ENCODE results near the gene TXNDC8. TPM values are rescaled to one million over a fixed set of nuclear protein-coding genes. Genes with fewer than 3 reads are reported as not detected.

The TXNDC8 gene
- total RNA-seq, 1 experiment from 2014 or later: not detected

DNA sequence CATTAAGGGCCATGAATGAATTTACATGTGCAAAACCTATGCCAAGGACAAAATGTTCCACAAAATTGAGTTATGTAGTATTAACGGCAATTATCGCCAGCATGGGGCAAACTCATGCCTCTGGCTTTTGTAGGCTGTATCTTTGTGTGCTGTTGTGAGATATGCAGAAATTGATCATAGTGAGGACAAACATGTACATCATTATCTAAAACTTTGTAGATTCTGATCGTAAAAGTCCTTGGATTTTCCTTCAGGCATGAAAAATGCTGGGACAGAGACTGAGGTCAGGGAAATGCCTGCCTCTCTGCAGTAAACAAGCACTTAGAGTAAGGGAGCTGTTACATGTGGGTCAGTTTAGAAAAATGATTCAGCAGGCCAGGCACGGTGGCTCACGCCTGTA is 5.9 kb upstream of the TXNDC8 start:
- intact Hi-C loops (cut with micrococcal nuclease): no loop called here
- Histone ChIP-seq H3K9me3 (ENCODE audit: control insufficient read depth in 1 of 2, insufficient read depth in 1 of 2, low read depth in 1 of 2, low read length in 2 of 2) (no peaks in the 10 kb centered on the region), H3K4me1 (ENCODE audit: control insufficient read depth in 1 of 2, insufficient read depth in 2 of 2, low read length in 2 of 2) (no peaks in the 10 kb centered on the region), H3K27ac (ENCODE audit: low read depth, low read length) (no peak overlapping the region), H3K4me2 (ENCODE audit: low read length) (no peak overlapping the region), H3K79me2 (ENCODE audit: insufficient read depth, low read length) (no peaks in the 10 kb centered on the region), H2AFZ (ENCODE audit: low read depth, low read length, poor library complexity, severe bottlenecking) (no peak overlapping the region), H3K9ac (ENCODE audit: low read length) (no peak overlapping the region), H3K36me3 (ENCODE audit: control insufficient read depth in 1 of 2, insufficient read depth in 2 of 2, low read length in 2 of 2) (no peaks in the 10 kb centered on the region), H3K9me2 (ENCODE audit: insufficient read depth) (no peaks in the 10 kb centered on the region), H4K20me1 (ENCODE audit: insufficient read depth) (no peaks in the 10 kb centered on the region), H3K4me3 (replicated peaks in 1 of 2; ENCODE audit: low read depth in 1 of 2, low read length in 2 of 2) (no peak overlapping the region), H3K27me3 (ENCODE audit: insufficient read depth, low read length) (no peaks in the 10 kb centered on the region)
- ATAC-seq (no peak), DNase-seq (ENCODE audit: low read depth, low spot score) (no peak)
- ChIA-PET CTCF (no interaction called here), POLR2A (no interaction called here), RAD21 (ENCODE audit: low non-redundant PET in 1 of 2, low total read pairs in 2 of 2, uncharacterized antibody in 2 of 2, unreplicated experiment in 2 of 2) (no interaction called here)
- no peak for TF ChIP-seq JUND (IDR thresholded peaks at IDR 0.05)
- BruUV-seq (replicated peaks): no TSS peak

DNA sequence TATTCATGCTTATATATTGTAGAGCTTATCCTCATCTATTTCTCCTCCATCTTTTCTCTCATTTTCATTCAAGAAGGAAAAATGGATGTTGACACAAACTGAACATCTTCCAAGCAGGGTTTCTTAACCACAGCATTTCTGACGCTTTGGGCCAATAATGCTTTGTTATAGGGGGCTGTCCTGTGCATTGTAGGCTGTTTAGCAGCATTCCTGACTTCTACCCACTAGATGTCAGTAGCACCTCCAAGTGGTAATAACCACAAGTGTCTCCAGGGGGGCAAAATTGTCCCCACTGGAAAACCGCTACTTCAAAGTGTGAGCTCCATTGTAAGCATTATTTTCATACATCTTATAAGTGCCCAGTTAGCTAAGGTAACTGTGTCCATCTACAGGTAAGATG is 2.6 kb upstream of the TXNDC8 start:
- Histone ChIP-seq H2AFZ (ENCODE audit: low read depth, low read length, poor library complexity, severe bottlenecking) (no peak overlapping the region), H3K4me1 (ENCODE audit: control insufficient read depth in 1 of 2, insufficient read depth in 2 of 2, low read length in 2 of 2) (no peaks in the 10 kb centered on the region), H3K36me3 (ENCODE audit: control insufficient read depth in 1 of 2, insufficient read depth in 2 of 2, low read length in 2 of 2) (no peaks in the 10 kb centered on the region), H3K79me2 (ENCODE audit: insufficient read depth, low read length) (no peaks in the 10 kb centered on the region), H3K9me3 (ENCODE audit: control insufficient read depth in 1 of 2, insufficient read depth in 1 of 2, low read depth in 1 of 2, low read length in 2 of 2) (no peaks in the 10 kb centered on the region), H3K4me2 (ENCODE audit: low read length) (no peak overlapping the region), H4K20me1 (ENCODE audit: insufficient read depth) (no peaks in the 10 kb centered on the region), H3K9me2 (ENCODE audit: insufficient read depth) (no peaks in the 10 kb centered on the region), H3K4me3 (replicated peaks in 1 of 2; ENCODE audit: low read depth in 1 of 2, low read length in 2 of 2) (no peak overlapping the region), H3K27me3 (ENCODE audit: insufficient read depth, low read length) (no peaks in the 10 kb centered on the region), H3K27ac (ENCODE audit: low read depth, low read length) (no peak overlapping the region), H3K9ac (ENCODE audit: low read length) (no peak overlapping the region)
- ChIA-PET POLR2A (interaction anchor here (0.6 to 1.4 kb wide), 2 partner anchors 84 to 89 kb away, joined by 3 to 4 read pairs; partner anchors contain the start of gene TXN), CTCF (interaction anchor here (1.0 to 1.5 kb wide), 6 partner anchors 8 to 283 kb away, joined by 3 to 12 read pairs (median 6); no protein-coding TSS in a partner anchor), RAD21 (ENCODE audit: low non-redundant PET in 1 of 2, low total read pairs in 2 of 2, uncharacterized antibody in 2 of 2, unreplicated experiment in 2 of 2) (no interaction called here)
- DNase-seq (ENCODE audit: low read depth, low spot score): peak; percentile 24
- peak; percentile 90 for ATAC-seq
- no TSS peak for BruUV-seq (replicated peaks)
- intact Hi-C loops (cut with micrococcal nuclease): loop anchor here (1.0 kb wide), 1 partner anchor 283 kb away; no protein-coding TSS in a partner anchor
- TF ChIP-seq SIN3A (IDR thresholded peaks at IDR 0.05; ENCODE audit: low read depth) (no peak), ELF1 (IDR thresholded peaks at IDR 0.05; ENCODE audit: borderline replicate concordance, low read depth) (no peak), SP1 (IDR thresholded peaks at IDR 0.05; ENCODE audit: low read depth) (no peak), TCF7L2 (IDR thresholded peaks at IDR 0.05; ENCODE audit: borderline replicate concordance, extremely low read depth, insufficient read depth, insufficient read length) (no peak), EZH2phosphoT487 (IDR thresholded peaks at IDR 0.05; ENCODE audit: borderline replicate concordance) (no peak), EGR1 (IDR thresholded peaks at IDR 0.05; ENCODE audit: low read depth) (no peak), POLR2AphosphoS5 (IDR thresholded peaks at IDR 0.05; ENCODE audit: low read depth, low read length) (no peak), RAD21 (IDR thresholded peaks at IDR 0.05; ENCODE audit: low read depth) (peak; percentile 68), EZH2 (IDR thresholded peaks at IDR 0.05) (no peak), POLR2A (IDR thresholded peaks at IDR 0.05; ENCODE audit: borderline replicate concordance, extremely low read depth, insufficient read depth, insufficient read length) (no peak), JUND (IDR thresholded peaks at IDR 0.05) (no peak)
- TF ChIP-seq, protein P1, sequence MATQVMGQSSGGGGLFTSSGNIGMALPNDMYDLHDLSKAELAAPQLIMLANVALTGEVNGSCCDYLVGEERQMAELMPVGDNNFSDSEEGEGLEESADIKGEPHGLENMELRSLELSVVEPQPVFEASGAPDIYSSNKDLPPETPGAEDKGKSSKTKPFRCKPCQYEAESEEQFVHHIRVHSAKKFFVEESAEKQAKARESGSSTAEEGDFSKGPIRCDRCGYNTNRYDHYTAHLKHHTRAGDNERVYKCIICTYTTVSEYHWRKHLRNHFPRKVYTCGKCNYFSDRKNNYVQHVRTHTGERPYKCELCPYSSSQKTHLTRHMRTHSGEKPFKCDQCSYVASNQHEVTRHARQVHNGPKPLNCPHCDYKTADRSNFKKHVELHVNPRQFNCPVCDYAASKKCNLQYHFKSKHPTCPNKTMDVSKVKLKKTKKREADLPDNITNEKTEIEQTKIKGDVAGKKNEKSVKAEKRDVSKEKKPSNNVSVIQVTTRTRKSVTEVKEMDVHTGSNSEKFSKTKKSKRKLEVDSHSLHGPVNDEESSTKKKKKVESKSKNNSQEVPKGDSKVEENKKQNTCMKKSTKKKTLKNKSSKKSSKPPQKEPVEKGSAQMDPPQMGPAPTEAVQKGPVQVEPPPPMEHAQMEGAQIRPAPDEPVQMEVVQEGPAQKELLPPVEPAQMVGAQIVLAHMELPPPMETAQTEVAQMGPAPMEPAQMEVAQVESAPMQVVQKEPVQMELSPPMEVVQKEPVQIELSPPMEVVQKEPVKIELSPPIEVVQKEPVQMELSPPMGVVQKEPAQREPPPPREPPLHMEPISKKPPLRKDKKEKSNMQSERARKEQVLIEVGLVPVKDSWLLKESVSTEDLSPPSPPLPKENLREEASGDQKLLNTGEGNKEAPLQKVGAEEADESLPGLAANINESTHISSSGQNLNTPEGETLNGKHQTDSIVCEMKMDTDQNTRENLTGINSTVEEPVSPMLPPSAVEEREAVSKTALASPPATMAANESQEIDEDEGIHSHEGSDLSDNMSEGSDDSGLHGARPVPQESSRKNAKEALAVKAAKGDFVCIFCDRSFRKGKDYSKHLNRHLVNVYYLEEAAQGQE (IDR thresholded peaks at IDR 0.05; ENCODE audit: low read depth): no peak
- TF ChIP-seq, protein P2, sequence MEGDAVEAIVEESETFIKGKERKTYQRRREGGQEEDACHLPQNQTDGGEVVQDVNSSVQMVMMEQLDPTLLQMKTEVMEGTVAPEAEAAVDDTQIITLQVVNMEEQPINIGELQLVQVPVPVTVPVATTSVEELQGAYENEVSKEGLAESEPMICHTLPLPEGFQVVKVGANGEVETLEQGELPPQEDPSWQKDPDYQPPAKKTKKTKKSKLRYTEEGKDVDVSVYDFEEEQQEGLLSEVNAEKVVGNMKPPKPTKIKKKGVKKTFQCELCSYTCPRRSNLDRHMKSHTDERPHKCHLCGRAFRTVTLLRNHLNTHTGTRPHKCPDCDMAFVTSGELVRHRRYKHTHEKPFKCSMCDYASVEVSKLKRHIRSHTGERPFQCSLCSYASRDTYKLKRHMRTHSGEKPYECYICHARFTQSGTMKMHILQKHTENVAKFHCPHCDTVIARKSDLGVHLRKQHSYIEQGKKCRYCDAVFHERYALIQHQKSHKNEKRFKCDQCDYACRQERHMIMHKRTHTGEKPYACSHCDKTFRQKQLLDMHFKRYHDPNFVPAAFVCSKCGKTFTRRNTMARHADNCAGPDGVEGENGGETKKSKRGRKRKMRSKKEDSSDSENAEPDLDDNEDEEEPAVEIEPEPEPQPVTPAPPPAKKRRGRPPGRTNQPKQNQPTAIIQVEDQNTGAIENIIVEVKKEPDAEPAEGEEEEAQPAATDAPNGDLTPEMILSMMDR (IDR thresholded peaks at IDR 0.05 in 2 of 3, conservative IDR thresholded peaks at IDR 0.05 in 1 of 3; ENCODE audit: borderline replicate concordance in 1 of 3, insufficient read depth in 1 of 3, low read depth in 2 of 3, low read length in 2 of 3): peak; percentile 49 to 66 (median 60); a peak in 5 of 6 replicates
- TF ChIP-seq, protein P3, sequence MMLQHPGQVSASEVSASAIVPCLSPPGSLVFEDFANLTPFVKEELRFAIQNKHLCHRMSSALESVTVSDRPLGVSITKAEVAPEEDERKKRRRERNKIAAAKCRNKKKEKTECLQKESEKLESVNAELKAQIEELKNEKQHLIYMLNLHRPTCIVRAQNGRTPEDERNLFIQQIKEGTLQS (IDR thresholded peaks at IDR 0.05): no peak

Data from HCT116 (cell line).